HepG2 (cell line): ENCODE data around the gene TCF25. TPM values are rescaled to one million over a fixed set of nuclear protein-coding genes. Genes with fewer than 3 reads are reported as not detected.
A peak's percentile ranks its signal among the peaks of the same experiment; 100 is the strongest.

Experiments
- AHR ChIP-seq: IDR thresholded peaks from 2 replicates; pipeline ENCODE4 v1.6.1; 2018; ENCODE audit warnings: missing genetic modification reagents, missing compliant biosample characterization
- ATAD3A ChIP-seq: sonication (generic); formaldehyde crosslinking; IDR thresholded peaks from 2 replicates; pipeline ENCODE4 v1.4.0; 2020; ENCODE audit warnings: missing genetic modification reagents
- CBFB ChIP-seq: sonication (generic); formaldehyde crosslinking; IDR thresholded peaks from 2 replicates; pipeline ENCODE4 v1.4.0; 2020; ENCODE audit warnings: missing genetic modification reagents
- CREB1 ChIP-seq, 2 experiments: fragments of 450-650 bp in 1 of 2; IDR thresholded peaks; 2 replicates each; pipeline ENCODE4 v1.6.1; 2016 to 2017; ENCODE audit warnings: control low read depth in 1 of 2, mild to moderate bottlenecking in 1 of 2, missing compliant biosample characterization in 1 of 2, missing genetic modification characterization in 1 of 2
- FOXP4 ChIP-seq: sonication (generic); formaldehyde crosslinking; IDR thresholded peaks from 2 replicates; pipeline ENCODE4 v1.4.0; 2020; ENCODE audit warnings: missing genetic modification reagents
- HIVEP1 ChIP-seq: sonication (generic); formaldehyde crosslinking; IDR thresholded peaks from 2 replicates; pipeline ENCODE4 v1.4.0; 2020; ENCODE audit warnings: mild to moderate bottlenecking, missing genetic modification reagents
- HOXA3 ChIP-seq: sonication (generic); formaldehyde crosslinking; IDR thresholded peaks from 2 replicates; pipeline ENCODE4 v1.5.0; 2020; ENCODE audit warnings: missing genetic modification reagents
- KDM4B ChIP-seq: sonication (generic); formaldehyde crosslinking; IDR thresholded peaks from 2 replicates; pipeline ENCODE4 v1.4.0; 2020; ENCODE audit warnings: missing genetic modification reagents
- MEF2D ChIP-seq: sonication (generic); formaldehyde crosslinking; IDR thresholded peaks from 2 replicates; pipeline ENCODE4 v1.5.1; 2020; ENCODE audit warnings: mild to moderate bottlenecking, missing genetic modification reagents
- TMF1 ChIP-seq: sonication (generic); formaldehyde crosslinking; IDR thresholded peaks from 2 replicates; pipeline ENCODE4 v1.8.1; 2022; ENCODE audit warnings: low read depth, missing genetic modification reagents
- U2AF1 ChIP-seq: fragments of 200-400 bp; formaldehyde crosslinking; optimal IDR thresholded peaks from 2 replicates; pipeline ENCODE3; 2017; ENCODE audit warnings: mild to moderate bottlenecking, low read depth, low read length
- WIZ ChIP-seq: sonication (generic); formaldehyde crosslinking; IDR thresholded peaks from 2 replicates; pipeline ENCODE4 v1.5.1; 2020; ENCODE audit warnings: mild to moderate bottlenecking, missing genetic modification reagents
- ZBTB8A ChIP-seq: sonication (generic); formaldehyde crosslinking; IDR thresholded peaks from 2 replicates; pipeline ENCODE4 v1.4.0; 2020; ENCODE audit warnings: mild to moderate bottlenecking, low read depth, missing genetic modification reagents, borderline replicate concordance
- ZNF264 ChIP-seq: sonication (generic); formaldehyde crosslinking; IDR thresholded peaks from 2 replicates; pipeline ENCODE4 v1.4.0; 2020; ENCODE audit warnings: missing genetic modification reagents
- ZNF280B ChIP-seq: sonication (generic); formaldehyde crosslinking; IDR thresholded peaks from 2 replicates; pipeline ENCODE4 v1.5.0; 2020; ENCODE audit warnings: missing genetic modification reagents, mild to moderate bottlenecking, borderline replicate concordance
- ZNF552 ChIP-seq: sonication (generic); formaldehyde crosslinking; IDR thresholded peaks from 2 replicates; pipeline ENCODE4 v1.9.0; 2022; ENCODE audit warnings: missing genetic modification reagents, mild to moderate bottlenecking, borderline replicate concordance
- ZSCAN30 ChIP-seq: sonication (generic); formaldehyde crosslinking; IDR thresholded peaks from 2 replicates; pipeline ENCODE4 v1.5.0; 2020; ENCODE audit warnings: mild to moderate bottlenecking, missing genetic modification reagents
- polyA plus RNA-seq, 8 experiments: library from polyadenylated mRNA; depleted of rRNA in 3 of 8; stranded (reverse) in 7 of 8; unstranded in 1 of 8; fragments of >200 nt; fragmentation: Illumina TruSeq in 4 of 8; extraction: Trizol in 4 of 8; gene quantifications; 2 replicates each; pipeline versions ENCODE4 v1.2.1 to v1.2.3, GENCODE V29; 2011 to 2016; ENCODE audit warnings: low read depth in 4 of 8, missing spikeins in 1 of 8, mixed read lengths in 1 of 8; ENCODE audit not compliant: insufficient read depth in 1 of 8
- total RNA-seq, 5 experiments: library from RNA; depleted of rRNA; stranded (reverse); fragments of >200 nt; fragmentation: Illumina TruSeq; extraction: Trizol; gene quantifications; 2 replicates each; pipeline ENCODE4 v1.2.3, GENCODE V29; 2016; ENCODE audit warnings: low read depth in 1 of 5
- TF ChIP-seq, protein P1 (sequence below): sonication (generic); formaldehyde crosslinking; IDR thresholded peaks from 2 replicates; pipeline ENCODE4 v1.5.1; 2020; ENCODE audit warnings: mild to moderate bottlenecking, moderate library complexity, missing genetic modification reagents
- TF ChIP-seq, protein P2 (sequence below): sonication (generic); formaldehyde crosslinking; IDR thresholded peaks from 2 replicates; pipeline ENCODE4 v1.8.0; 2022; ENCODE audit warnings: mild to moderate bottlenecking, missing genetic modification reagents
- TF ChIP-seq, protein P3 (sequence below): sonication (generic); formaldehyde crosslinking; IDR thresholded peaks from 2 replicates; pipeline ENCODE4 v1.5.1; 2020; ENCODE audit warnings: missing genetic modification reagents, mild to moderate bottlenecking, borderline replicate concordance
- TF ChIP-seq, protein P4 (sequence below): sonication (generic); formaldehyde crosslinking; IDR thresholded peaks from 2 replicates; pipeline ENCODE4 v1.8.1; 2023; ENCODE audit warnings: mild to moderate bottlenecking, missing genetic modification reagents

TCF25 gene
- total and polyA plus RNA-seq, 2 of the 13 experiments (the other 11 are each of a cell fraction or from before 2014, with no cell fraction given), result 138 to 206 TPM

- TF ChIP-seq, protein P1, sequence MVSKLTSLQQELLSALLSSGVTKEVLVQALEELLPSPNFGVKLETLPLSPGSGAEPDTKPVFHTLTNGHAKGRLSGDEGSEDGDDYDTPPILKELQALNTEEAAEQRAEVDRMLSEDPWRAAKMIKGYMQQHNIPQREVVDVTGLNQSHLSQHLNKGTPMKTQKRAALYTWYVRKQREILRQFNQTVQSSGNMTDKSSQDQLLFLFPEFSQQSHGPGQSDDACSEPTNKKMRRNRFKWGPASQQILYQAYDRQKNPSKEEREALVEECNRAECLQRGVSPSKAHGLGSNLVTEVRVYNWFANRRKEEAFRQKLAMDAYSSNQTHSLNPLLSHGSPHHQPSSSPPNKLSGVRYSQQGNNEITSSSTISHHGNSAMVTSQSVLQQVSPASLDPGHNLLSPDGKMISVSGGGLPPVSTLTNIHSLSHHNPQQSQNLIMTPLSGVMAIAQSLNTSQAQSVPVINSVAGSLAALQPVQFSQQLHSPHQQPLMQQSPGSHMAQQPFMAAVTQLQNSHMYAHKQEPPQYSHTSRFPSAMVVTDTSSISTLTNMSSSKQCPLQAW, result peak; percentile 43
- TF ChIP-seq TMF1 (CRISPR knock-in tag) (no peak), ZNF264 (CRISPR knock-in tag) (no peak), CREB1 (IDR thresholded peaks at IDR 0.05) (no peak), CREB1 (CRISPR knock-in tag; IDR thresholded peaks at IDR 0.05) (no peak), U2AF1 (no peak), ZNF280B (CRISPR knock-in tag) (no peak), HOXA3 (CRISPR knock-in tag) (no peak; the same call in 1 of the 2 replicates), ZBTB8A (CRISPR knock-in tag) (no peak), ATAD3A (CRISPR knock-in tag) (no peak), FOXP4 (CRISPR knock-in tag) (no peak), CBFB (CRISPR knock-in tag) (peak; percentile 74), WIZ (CRISPR knock-in tag) (peak; percentile 30; the same call in 1 of the 2 replicates), AHR (CRISPR knock-in tag) (peak; percentile 64; the same call in 1 of the 2 replicates), HIVEP1 (CRISPR knock-in tag) (peak; percentile 59), ZSCAN30 (CRISPR knock-in tag) (no peak), MEF2D (CRISPR knock-in tag) (no peak), ZNF552 (CRISPR knock-in tag) (no peak), KDM4B (peak; percentile 75; the same call in 1 of the 2 replicates)
- TF ChIP-seq, protein P2, sequence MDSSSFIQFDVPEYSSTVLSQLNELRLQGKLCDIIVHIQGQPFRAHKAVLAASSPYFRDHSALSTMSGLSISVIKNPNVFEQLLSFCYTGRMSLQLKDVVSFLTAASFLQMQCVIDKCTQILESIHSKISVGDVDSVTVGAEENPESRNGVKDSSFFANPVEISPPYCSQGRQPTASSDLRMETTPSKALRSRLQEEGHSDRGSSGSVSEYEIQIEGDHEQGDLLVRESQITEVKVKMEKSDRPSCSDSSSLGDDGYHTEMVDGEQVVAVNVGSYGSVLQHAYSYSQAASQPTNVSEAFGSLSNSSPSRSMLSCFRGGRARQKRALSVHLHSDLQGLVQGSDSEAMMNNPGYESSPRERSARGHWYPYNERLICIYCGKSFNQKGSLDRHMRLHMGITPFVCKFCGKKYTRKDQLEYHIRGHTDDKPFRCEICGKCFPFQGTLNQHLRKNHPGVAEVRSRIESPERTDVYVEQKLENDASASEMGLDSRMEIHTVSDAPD (CRISPR knock-in tag), result no peak
- TF ChIP-seq, protein P3, sequence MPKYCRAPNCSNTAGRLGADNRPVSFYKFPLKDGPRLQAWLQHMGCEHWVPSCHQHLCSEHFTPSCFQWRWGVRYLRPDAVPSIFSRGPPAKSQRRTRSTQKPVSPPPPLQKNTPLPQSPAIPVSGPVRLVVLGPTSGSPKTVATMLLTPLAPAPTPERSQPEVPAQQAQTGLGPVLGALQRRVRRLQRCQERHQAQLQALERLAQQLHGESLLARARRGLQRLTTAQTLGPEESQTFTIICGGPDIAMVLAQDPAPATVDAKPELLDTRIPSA, result no peak; the same call in 1 of the 2 replicates
- TF ChIP-seq, protein P4, sequence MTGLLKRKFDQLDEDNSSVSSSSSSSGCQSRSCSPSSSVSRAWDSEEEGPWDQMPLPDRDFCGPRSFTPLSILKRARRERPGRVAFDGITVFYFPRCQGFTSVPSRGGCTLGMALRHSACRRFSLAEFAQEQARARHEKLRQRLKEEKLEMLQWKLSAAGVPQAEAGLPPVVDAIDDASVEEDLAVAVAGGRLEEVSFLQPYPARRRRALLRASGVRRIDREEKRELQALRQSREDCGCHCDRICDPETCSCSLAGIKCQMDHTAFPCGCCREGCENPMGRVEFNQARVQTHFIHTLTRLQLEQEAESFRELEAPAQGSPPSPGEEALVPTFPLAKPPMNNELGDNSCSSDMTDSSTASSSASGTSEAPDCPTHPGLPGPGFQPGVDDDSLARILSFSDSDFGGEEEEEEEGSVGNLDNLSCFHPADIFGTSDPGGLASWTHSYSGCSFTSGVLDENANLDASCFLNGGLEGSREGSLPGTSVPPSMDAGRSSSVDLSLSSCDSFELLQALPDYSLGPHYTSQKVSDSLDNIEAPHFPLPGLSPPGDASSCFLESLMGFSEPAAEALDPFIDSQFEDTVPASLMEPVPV (CRISPR knock-in tag), result no peak
These were observed 12.6 kb upstream of the TCF25 start (continued) for GRCh38 chr16:89860747-89861304.
